Activated CD4-positive, alpha-beta T cell treated with anti-CD3 and anti-CD28 coated beads, Interleukin-2, amount 50 U/mL, for 24 hours (primary cell): ENCODE measurements around the gene HIBADH.

ENCODE experiments used
- DNase-seq, 2 donors: peaks; one replicate each; pipeline ENCODE4 v3.0.0-alpha.2; 2020; ENCODE audit warnings: low read depth in 1 of 2, low spot score in 1 of 2

Gene HIBADH

GRCh38 chr7:27662490-27663205 lies at the start of gene HIBADH:
HIBADH (minus strand) TSS chr7:27662883; CDS start chr7:27662788, 95 bp downstream.
- peak; percentile 89 to 93 for DNase-seq

GRCh38 chr7:27712217-27712616 lies 49.5 kb upstream of the HIBADH start:
- no peak for DNase-seq

- no peak for DNase-seq
Observed at GRCh38 chr7:27709137-27710075, 46.7 kb upstream of the HIBADH start.

DNA sequence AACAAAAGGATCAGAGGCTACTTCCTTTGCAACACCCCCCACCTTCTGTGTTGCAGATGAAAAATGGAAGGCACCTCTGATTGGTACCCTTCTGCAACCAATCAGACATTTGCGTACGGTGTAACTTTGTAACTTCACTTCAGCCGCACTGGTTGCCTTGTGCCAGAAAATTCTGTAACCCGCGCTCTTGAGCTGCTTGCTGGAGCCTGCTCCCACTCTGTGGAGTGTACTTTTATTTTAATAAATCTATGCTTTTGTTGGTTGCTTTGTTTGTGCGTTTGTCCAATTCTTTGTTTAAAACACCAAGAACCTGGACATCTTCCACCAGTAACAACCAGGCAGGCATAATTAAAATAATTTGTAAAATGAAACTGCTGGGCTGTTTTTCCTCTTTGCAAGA lies 45.8 kb upstream of the HIBADH start:
- DNase-seq, result no peak

DNA sequence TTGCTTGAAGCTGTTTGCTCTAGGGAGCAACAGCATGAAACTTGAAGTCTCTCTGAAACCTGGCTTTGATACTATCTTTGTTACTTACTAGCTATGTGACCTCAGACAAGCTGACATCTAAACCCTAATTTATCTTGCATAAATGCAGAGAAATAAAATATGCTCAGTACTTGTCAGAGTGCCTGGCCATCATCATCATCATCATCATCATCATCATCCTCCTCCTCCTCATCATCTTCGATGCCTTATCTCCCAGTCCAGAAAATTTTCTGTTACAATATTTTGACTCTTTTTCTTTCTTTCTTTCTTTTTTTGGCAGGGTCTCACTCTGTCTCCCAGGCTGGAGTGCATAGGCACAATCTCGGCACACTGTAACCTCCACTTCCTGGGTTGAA lies 42.5 kb upstream of the HIBADH start:
- no peak for DNase-seq

- no peak for DNase-seq
Observed at GRCh38 chr7:27704422-27705199, 41.9 kb upstream of the HIBADH start.

GRCh38 chr7:27703181-27703580 lies 40.5 kb upstream of the HIBADH start:
- DNase-seq, result no peak

DNA sequence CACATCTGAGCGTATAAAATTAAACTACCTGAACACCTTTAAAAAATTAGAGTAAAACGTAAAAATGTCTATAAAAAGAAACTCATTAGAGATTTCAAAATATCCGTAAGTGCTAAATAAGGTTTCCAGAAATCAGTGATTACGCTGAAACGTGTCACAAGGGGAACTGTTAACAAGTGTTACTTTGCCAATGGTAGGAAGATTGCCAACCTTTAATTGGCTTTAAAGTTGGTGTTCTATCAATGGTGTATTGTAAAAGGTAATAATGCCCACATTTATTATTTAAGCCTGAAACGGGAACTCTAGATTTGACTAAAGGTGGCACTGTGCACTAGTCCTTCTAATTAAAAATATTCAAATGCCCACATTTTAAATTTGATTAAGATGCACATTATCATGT lies 37.8 kb upstream of the HIBADH start:
- no peak for DNase-seq

- DNase-seq, result no peak
Observed at GRCh38 chr7:27699751-27700150, 37.1 kb upstream of the HIBADH start.

GRCh38 chr7:27697861-27698430 lies 35.3 kb upstream of the HIBADH start:
- no peak for DNase-seq

- no peak for DNase-seq
Observed at GRCh38 chr7:27695096-27695495, 32.4 kb upstream of the HIBADH start.

DNA sequence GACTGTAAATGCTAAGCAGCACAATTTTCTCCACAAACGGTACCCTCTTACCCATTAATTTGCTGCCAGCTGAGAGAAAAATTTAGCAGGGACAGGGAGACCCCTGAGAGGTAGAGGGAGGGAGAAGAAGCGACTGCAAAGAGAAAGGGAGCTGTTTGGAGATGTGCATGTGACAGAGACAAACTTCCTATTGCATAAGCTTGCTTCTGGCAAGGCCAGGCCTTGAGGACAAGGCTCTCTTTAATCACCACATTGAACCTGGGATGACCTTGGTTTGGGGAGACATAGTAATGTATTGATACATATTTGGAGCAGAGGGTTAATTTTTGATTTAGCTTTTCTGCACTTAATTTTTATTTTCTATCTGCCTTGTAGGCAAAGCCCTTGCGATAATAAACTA lies 31.1 kb upstream of the HIBADH start:
- no peak for DNase-seq

DNA sequence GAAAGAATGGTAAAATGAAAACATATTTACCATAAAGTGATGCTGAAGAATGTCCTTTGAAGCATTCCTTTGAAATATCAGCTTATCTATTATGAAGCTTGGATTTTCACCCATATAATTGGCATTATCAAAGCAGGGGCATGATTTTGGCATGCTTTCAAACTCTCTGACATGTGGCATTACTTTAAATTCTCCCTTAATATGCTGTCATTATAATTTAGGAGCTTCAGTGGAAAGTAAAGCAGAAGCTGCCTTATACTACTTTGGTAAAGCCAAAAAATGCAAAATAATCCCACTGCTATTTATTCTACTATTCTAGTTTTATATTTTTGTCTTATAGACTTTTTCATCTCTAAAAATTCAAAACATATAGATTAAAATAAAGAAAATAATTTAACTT lies 28.0 kb upstream of the HIBADH start:
- DNase-seq, result no peak

DNA sequence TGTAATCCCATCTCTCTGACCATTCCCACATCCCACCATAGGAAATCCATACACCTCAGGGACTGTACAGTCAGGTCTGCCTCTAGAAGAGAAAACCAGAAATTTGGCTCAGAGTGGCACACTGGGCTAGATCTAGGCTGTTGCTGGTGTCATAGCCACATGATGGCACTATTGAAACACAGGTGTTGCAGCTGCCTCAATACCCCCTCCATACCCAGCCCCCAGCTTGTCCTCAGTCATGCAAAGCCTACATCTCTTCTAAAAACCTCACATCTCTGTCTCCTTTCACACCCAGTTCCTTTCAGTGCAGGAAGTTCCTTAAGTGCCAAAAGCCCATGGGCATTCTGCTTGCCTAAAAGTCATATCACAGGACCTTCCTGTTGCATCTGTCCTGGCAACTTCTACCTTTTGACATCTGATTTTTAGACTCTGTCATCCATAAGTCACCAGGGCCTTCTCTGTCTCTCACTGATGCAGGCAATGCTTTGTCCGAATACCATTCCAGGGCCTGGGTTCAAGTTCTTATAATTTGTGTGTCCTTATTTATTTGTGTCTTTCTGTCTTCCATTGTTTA lies 27.0 kb upstream of the HIBADH start:
- no peak for DNase-seq

- no peak for DNase-seq
Observed at GRCh38 chr7:27689150-27689549, 26.5 kb upstream of the HIBADH start.

GRCh38 chr7:27688646-27689045 lies 26.0 kb upstream of the HIBADH start:
- DNase-seq, result no peak

GRCh38 chr7:27688056-27688455 lies 25.4 kb upstream of the HIBADH start:
- DNase-seq, result no peak

DNA sequence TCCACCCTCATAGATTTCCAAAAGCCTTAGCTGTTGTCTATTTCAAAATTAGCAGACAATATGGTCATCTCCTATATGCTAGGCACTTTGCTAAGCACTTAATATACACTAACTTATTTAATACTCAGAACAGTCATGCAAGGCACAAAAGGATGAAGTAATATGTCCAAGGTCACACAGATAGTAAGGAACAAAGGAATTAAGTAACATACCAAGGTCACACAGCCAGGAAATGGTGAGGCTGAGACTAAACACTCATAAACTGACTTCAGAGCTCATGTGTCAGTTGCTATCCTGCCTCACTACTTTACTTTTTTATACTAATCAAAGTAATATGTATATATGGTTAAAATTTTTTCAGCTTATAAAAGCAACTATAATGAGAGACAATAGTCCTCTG lies 23.6 kb upstream of the HIBADH start:
- DNase-seq, result no peak

DNA sequence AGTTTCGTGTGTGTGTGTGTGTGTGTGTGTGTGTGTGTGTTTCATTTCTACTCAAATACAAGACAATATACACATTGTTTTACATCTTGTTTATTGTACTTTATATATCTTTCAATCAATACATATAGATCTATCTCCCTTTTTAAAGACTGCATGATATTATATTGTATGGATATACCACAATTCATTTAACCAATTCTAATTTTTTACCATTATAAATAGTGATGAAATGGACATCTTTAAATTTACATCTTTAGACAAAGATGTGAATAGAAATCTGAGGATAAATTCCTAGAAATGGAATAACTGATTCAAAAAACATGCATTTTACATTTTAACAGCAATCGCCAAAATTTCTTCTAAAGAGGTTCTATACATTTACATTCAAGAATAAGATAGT lies 23.2 kb upstream of the HIBADH start:
- DNase-seq, result no peak

DNA sequence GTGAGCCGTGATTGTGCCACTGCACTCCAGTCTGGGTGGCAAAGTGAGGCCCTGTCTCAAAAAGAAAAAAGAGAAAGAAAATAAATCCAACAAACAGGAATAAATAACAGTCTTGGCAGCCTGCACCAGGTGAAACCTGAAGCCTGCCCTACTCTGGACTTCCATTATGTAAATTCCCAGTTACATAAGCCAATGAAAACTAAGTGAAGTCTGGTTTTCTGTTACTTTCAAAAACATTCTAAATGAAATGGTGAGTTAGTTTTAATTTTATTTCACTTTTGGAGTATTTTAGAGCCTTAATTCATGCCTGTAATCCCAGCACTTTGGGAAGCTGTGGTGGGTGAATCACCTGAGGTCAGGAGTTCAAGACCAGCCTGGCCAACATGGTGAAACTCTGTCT lies 22.5 kb upstream of the HIBADH start:
- no peak for DNase-seq

DNA sequence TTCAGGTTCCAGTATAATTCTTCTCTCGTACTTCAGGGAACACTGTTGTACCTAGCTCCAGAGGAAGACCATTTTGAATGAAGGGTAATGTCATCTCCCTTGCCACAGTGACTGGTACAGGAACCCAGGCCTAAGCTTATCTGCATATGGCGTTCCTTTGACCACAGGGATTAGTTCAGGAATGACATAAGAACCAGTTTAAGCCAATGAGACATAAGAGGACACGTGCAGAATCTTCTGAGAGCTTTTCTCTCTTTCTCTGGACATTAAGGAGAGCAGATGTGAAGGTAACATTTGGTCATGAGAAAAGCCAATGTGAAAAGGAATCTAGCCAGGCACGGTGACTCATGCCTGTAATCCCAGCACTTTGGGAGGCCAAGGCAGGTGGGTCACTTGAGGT lies 21.8 kb upstream of the HIBADH start:
- DNase-seq, result no peak
